ENCODE data around the gene DSCAM.
A peak's percentile ranks its signal among the peaks of the same experiment; 100 is the strongest.

Gene DSCAM

DNA sequence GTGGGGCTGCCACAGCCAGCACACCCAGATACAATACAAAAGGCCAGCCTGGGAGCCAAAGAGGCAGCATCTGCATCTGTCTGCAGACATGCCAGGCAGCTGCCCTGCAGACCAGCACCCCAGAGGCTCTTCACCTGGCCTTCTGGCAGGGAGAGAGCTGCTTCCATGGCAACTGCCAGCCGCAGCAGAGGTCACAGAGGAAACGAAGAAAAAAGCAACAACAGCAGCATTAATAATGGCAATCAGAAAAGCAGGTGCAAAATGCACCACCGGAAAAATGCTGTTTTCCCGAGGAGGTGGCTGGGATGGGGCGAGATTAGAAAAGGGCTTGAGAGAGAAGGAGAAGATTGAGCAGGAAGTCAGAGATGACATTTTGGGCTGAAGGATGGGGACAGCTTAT, 670.2 kb downstream of the DSCAM start:
- no peak for DNase-seq (ENCODE audit: low read depth)

DNA sequence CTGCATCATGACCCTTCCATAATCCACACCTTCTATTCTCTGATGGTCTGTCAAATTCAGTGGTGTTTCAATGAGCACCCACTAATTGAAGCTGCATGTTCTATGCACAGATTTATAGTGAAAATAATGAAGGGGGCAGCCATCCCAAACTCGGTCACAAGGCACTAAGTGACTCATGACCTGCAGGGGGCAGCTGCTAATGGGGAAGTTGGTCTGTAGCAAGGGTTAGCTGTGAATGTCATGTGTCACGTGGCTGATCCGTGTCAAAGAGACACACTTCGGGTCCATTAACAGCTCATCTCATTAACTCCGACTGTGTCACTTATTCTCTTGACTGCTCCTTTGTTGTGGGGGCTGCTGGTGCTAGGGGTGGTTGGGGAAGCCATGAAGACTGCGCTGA, 673.1 kb downstream of the DSCAM start:
- no peak for DNase-seq (ENCODE audit: low read depth)

DNA sequence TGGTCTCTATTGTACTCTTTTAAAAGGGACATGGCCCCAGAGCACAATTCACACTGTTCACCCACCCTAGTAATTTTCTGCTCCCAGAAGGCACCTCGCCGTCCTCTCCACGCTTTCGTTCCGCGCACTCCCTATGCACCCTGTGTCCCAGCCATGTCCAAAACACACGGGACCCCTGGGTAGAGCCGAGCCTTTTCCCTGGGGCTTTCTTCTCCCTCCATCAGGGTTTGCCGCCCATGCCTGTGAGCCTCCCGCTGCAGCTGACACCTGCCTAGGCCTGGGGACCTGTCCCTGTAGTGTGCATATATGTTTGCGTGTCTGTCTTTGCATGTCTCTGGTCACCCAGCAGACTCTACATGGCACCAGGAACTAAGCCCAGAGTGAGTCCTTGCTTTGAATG, 677.0 kb downstream of the DSCAM start:
- no peak for DNase-seq (ENCODE audit: low read depth)

DNA sequence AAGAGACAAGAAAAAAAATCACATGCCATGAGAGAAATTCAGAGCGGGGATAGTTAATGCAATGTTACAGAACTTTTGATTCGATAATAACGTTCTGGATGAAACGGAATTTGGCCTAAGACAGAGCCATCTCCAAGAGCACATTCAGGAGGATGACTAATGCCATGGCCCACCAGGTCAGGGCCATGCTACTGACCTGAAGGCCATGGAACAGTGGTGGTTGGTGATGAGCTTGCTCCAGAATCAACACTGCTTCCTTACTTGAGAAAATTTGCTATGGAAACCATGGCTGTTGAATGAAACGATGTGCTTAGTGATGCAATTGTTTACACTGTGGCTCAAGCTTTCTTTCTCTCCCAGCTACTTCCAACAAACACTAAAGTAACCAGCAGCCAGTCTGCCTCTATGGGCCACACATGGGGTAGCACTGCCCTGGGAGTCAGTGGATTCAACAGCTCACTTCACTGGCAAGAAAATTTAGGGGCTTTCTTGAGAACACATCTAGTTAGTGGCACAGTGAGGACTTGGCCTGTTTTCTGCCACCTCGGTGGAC, 680.6 kb downstream of the DSCAM start:
- DNase-seq (ENCODE audit: low read depth), result no peak

DNA sequence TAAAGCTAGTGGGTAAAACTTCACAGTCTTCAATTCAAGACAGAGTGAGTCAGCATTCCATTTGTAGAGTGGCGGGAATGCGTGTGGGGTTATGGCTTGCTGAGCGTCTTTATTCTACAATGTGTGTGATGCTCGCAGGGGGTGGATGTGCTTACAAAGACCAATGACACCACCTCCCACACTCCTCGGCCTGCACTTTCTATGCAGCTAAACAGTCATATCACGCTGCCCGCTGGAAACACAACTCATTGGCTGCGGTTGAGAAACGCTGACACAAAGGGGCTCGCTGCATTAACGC, 681.2 kb downstream of the DSCAM start:
- DNase-seq (ENCODE audit: low read depth), result no peak

DNA sequence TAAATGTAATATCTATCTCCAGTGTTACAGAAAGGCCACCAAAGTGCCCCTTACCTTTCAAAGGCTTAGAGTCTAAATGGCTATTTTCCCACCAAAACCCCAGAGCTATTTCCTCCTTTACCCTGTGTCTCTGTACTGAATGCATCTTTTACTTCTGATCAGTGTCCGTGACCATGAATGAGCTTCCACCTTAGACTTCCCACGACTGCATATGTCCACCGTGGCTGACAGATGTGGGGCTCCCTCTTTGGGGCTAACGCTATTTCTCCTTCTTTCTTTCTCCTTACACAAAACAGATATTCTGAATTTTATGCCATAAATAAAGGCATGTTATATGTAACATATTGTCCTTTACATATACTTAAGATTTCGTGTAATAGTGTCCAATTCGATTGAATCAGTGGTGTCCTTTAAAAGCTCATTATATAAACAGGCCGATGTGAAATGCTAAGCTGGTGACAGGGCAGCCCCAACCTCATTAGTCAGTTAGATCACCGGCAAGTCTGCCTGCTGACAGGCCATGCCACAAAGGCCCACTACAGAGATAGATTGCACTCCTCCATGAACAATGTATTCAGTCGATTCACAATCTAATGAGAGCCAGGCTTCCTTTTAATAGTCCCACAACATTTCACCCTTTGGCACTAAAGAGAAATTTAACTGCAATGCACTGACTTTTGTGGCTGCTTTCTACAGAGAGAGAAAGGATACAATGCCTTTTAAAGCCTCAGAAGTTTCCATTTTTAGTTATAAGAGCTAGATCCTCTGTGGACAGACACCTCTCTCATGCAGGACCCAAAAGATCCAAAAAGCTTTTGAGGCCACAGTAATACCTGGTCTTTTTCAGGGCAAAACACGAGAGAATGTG, 681.8 kb downstream of the DSCAM start:
- DNase-seq (ENCODE audit: low read depth), result no peak

DNA sequence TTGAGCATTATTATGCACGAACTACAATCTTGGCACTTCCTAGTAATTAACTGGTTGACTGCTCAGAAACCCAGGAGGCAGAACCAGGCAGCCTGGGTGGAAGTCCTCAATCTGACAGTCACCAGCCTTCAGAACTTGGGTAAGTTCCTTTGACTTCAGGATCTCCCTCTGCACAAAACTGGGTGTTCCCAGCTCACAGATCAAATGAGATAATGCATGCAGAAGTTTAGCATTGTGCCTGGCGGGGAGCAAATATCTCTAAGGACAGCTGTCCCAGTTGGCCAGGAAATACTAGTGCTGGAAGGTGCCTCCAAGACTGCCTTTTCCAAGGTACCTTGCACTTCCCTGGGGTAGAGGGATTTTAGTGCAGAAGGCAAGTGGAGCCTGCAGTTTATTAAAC, 684.9 kb downstream of the DSCAM start:
- DNase-seq (ENCODE audit: low read depth), result no peak

DNA sequence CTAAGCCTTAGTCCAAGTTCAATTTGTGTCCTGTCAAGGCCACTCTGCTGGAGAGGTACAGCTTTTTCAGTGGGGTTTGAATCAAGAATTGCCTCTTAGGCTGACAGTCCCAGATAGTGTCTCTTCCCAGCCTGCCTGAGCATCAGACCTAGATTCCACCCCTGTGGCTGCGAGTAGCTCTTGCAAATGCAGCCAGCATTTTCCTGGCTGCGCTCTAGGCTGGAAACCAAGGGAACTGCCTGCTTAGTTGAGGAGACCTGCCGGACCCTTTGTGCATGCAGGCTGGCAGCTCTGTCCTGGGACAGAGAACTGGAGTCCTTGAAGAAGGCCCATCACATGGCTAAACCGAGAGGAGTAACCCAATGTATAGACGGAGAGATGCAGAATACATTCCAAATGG, 686.0 kb downstream of the DSCAM start:
- DNase-seq (ENCODE audit: low read depth), result no peak

DNA sequence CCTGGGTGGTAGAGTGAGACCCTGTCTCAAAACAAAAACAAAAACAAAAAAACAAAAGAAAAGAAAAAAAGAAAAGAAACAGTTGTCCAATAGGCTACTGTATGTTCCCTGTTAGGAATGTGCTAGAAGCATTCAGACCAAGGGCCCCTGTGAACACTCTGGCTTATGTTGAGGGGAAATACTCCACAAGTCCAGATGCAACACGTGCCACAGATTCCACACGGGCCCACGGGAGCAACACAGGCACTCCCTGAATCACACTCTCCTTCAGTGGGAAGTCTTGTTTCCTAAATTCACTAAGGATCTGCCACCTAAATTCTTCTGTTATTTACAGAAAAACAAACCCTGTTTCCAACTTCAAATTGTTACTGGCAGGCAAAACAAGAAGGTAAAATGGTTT, 688.6 kb downstream of the DSCAM start:
- no peak for DNase-seq (ENCODE audit: low read depth)

DNA sequence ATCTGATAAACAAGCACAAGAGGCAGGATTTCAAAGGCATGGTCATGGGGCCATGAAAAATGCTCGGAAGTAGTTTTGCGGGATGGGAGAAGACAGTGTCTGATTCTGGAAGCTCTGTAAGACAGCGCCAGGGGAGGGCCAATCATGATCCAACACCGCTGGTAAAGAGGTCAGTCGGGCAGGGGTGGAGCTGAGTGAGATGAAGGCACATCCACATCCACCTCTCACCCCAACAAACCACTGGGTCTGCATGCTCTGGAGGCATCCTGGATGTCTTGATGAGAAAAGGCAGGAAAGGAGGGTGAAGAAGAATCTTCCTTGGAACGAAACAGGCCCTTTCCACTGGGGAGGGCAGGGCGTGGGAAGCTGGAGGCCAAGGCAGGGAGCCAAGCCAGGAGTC, 691.4 kb downstream of the DSCAM start:
- DNase-seq (ENCODE audit: low read depth), result no peak

DNA sequence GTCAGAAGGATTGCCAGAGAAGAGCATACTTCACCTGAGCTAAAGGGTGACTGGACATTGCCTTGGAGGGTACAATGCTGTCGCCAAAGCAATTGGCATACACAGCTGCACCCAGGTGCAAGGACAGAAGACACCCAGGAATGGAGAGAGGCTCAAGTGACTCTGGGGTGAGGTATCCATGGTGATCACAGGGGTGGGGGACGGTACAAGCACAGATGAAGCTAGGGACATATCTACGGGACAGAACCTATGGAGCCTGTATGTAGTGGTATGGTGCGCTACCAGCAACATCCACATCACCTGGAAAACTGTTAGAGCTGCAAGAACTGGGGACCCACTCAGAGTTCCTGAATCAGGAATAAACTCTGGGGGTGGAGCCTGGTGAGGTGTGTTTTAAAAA, 693.6 kb downstream of the DSCAM start:
- DNase-seq (ENCODE audit: low read depth), result no peak

DNA sequence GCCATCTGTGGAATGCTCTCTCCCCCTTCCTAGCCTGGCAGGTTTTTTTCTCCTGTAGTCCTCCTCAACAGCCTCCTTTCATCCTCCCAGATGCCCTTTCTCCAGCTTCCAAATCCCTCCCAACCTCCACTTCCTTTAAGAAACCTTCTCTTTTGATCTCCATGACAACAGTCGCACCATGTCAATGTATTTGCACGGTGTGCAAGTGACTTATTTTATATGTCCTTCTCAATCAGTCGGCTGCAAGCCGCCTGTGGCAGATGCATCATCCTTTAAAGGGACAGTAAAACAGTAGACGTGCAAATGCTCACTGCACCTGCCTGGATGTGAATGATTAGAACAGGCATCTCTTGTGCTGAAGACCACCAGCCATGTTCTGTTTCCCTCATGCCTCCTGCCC, 694.5 kb downstream of the DSCAM start:
- DNase-seq (ENCODE audit: low read depth), result no peak

DNA sequence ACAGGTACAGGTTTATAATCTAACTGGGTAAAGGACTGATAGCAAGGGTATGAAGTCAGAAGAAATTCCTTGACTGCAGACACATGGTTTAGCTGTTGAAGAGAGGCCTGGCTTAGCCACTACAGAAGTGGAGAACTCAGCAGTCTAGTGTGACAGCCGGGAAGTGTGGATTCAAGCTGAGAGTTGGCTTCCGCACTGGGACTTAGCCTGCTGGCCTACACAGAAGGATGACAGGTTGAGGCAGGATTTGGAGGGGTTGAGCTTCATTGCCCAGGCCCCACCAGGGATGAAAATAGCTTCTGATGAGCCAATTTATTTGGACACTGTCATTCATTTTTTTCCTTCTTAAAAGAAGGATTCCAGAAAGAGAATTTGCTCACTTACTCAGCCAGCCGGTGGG, 695.3 kb downstream of the DSCAM start:
- DNase-seq (ENCODE audit: low read depth), result no peak

DNA sequence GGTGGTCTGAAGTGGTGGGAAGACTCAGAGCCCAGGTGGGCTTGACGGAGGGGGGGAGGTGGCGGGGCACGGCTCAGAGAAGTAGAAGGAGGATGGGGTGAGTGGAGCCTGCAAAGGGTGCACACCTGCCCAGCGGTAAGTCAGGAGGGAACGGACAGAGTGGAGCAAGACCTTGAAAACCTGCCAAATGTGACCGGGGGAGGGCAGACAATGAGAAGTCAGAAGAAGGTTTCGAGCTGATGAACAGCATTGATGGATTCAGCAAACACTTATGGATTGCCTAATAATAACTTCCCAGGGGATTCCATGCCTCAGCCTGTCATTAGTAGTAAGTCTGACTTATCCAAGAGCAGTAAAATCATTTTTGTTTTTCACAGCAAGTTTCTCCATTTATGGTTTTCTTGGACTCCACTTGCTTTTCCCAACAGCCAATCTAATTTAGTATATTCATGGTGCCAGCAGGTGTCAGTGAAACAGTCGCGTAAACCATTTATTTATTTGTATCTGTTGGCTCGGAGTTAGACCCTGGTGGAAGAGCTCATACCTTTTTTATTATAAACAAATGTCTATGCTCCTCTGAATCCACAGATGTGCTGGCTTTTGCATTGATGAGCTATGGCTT, 700.6 kb downstream of the DSCAM start:
- DNase-seq (ENCODE audit: low read depth), result no peak

DNA sequence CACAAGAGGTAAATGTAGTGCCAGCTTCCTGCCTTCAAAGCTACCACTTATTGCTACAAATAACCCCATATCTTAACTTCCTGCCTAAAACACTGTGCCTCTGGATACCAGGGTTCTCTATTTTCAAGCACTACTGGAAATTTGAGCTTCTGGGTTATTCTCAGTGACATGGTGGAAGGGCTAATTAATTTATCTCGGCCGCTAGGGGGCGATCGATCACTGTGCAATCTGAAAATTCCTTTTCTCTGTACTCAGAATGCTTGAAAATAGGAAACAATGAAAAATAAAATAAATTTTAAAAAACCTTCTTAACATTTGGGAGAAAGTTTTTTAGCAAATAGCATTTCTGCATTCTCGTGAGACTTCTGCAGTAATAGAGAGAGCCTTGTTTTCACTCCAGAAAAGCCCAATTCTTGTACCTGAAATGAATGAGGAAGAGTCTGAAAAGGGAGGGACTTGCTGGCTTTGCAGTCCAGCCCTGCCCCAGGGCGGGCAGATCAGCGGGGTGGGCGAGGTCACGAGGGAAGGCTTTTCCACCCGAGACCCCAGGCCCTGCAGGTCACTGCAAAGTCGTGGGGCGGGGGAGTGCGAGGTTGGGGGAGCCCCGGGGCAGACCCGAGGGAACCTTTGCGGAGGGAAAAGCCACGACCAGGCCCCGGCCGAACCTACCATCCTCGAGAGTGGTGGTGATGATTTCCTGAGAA, 703.0 kb downstream of the DSCAM start:
- peak; percentile 2 for DNase-seq (ENCODE audit: low read depth)

DNA sequence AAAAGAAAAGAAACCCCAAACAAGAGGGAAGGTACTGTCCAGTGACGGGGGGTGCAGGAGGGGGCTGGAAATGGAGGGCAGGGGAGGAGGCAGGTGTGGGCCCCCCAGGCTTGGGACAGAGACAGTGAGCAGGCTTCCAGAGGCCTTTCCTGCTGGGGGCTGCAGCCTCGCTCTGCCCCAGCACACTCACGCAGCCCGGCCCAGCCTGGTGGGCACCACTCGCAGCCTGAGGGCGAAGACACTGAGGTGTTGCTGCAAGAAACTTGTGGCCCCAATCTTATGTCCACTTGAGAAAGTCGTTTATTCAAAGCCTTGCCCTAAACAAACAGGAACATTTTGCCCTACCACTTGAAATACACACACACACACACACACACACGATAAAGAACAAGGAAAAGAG, 705.3 kb downstream of the DSCAM start:
- DNase-seq (ENCODE audit: low read depth), result no peak

DNA sequence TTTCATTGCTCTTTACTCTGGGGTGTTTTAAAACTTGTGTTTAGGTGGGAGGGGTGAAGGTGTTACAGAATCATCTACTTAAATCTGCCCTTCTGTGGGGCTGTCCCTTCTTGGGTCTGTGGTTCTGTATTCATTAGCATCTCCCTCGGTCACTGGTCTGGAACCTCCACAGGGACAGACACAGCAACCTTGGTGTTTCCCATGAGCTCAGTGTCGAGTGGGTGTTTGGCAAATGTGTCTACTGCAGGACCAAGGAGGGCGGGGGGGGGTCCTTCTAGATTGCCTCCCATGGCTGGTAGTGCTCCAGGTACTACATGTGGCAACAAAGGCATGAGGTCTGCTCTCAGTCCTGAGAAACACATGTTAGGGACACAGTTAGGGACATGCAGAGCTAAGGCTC, 706.3 kb downstream of the DSCAM start:
- no peak for DNase-seq (ENCODE audit: low read depth)

DNA sequence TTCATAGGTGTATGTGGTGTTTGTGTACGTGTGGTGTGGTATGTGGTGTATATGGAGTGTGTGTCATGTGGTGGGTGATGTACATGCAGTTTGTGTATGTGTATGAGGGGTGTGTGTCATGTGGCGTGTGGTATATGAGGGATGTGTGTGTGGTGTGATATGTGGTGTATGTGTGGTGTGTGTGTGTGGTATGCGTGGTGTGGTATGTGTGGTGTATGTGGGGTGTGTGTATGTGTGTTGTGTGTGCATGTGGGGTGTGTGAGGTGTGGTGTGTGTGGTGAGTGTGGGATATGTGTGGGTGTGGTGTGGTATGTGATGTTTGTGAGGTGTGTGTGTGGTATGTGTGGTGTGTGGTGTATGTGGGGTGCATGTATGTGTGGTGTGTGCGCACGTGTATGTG, 707.3 kb downstream of the DSCAM start:
- DNase-seq (ENCODE audit: low read depth), result no peak

DNA sequence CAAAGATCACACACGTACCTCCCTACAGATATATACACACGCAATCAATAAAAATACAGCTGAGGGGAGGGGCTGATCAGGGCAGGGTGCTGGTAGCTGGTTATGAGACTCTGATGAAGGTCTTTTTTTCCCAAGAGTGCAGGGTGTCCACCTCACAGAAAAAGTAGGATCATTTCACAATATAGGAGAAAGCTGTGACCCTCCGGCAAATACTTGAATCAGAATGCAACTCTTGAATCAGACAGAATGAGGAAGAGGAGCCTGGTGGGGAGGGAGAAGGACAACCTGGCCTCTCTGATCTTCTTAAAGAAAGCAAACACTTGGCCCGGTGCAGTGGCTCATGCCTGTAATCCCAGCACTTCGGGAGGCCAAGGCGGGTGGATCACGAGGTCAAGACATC, 710.4 kb downstream of the DSCAM start:
- no peak for DNase-seq (ENCODE audit: low read depth)

DNA sequence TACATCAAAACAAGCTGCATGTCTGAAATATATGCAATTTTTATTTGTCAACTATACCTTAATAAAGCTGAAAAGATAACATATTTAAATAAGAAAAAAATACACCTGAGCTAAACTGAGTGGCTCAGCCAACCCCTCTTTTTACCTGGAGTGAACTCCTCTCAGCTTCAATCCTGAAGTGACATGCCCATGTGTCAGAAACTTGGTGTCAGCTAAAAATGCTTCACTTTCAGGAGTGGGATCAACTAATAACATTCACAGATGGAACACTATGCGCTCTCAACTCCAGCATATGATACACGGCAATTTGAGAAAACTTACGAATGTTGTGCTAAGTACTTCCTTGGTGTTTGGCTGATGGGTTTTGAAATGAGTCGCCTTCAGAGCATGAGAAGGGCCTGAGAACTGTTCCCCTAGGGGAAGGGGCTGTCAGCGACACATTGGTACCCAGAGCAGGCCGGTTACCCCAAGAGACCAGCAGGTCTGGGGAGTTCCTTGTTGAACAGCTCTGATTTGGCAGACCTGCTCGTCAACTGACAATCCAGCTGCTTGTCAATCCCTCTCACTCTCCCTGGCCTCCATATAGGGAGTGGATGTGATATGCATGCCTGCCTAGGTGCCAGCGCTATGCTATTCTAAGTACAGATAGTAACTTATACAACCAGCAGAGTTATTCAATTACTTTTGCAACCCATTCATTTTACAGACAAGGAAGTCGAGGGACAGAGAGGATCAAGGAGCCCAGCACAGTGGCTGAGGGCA, 712.0 kb downstream of the DSCAM start:
- no peak for DNase-seq (ENCODE audit: low read depth)

DNA sequence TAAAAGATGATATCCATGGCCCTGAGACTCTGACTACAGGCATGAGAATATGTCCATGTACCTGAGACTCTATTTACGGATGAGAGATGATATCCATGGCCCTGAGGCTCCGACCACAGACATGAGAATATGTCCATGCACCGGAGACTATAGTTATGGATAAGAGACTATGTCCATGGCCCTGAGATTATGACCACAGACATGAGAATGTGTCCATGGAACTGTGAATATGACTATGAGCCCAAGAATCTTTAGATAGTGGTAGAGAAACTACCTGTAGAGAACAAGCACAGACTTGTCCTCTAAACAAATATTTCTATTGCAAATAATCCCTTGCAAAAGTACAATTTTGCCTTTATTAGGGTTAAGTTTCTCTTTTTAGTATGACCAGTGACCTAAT, 716.5 kb downstream of the DSCAM start:
- DNase-seq (ENCODE audit: low read depth), result no peak

DNA sequence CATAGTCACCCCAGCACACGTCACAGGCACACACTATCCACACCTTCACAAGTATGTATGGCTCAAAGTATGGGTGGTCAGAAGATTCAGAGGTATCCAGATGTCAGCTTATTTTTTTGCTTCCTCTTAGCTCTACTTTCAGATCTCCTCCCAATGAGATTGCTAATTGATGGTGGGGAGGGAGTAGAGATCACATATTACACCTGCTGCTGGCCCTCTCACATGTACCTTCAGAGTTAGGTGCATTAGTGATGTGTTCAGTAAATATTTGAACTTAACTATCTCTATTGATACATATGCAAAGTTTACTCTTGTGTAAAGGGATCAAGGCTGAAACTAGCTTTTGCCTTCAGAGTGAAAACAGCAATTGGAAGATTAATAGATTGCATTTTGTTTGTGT, 717.1 kb downstream of the DSCAM start:
- DNase-seq (ENCODE audit: low read depth), result no peak
